ENCODE measurements around the gene GPSM1. TPM values are rescaled to one million over a fixed set of nuclear protein-coding genes. Genes with fewer than 3 reads are reported as not detected.

GPSM1 gene
- total and polyA plus RNA-seq, 5 experiments from 2014 or later: 0.50 to 11.6 (median 0.98) TPM

GRCh38 chr9:136310273-136311030 is 16.9 kb upstream of the GPSM1 start:
- DNase-seq: no peak

DNA sequence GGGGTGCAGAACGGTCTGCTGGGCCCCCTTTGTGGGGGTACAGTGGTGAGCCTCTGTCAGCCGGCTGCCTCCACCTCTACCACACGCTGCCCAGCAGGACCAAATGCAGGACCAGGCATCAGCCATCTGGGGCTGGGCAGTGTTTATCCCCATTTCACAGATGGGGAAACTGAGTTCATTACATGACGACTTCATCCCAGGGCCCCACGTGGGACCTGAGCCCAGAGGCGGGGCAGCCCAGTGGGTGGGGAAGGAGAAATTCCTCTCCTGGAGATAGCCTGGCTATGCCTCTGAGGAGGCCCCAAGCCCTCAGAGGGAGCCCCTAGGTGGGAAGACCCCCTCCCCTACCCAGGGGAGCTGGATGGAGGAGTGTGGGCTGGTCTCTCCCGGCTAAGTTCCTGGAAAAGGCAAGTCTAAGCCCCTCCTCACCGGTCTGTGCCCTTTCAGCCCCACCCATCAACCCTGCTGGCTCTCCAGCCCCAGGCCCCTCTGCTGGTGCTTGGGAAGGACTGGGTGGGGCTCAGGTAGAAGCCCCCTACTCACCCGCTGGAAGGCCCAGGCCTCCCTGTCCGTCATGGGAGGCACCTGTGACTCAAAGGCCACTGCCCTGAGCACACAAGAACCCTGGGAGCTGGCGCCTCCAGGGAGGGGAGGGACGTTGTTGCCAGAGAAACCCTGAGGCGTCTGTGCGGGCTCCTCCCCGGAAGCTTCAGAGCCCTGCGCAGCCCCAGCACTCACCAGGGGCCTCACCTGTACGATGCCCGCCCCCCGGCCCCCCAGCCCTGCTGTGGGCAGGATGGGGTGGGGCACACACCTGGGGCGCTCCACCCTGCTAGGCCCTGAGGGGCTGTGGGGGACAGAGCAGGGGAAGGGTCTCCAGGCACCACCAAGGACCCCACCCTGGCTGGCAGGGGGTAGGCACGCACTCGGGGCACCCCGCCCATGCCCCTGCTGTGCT is 16.0 kb upstream of the GPSM1 start:
- Mint-ChIP-seq H3K27ac (no peak overlapping the region), H3K36me3 (peaks cover 0 to 11% (median 0%) of the 10 kb centered on the region in 3 donors), H3K27me3 (peaks cover 0 to 2% (median 0%) of the 10 kb centered on the region in 5 donors), H3K4me3 (peak overlapping the region in 1 of 10 donors; percentile 21), H3K9me3 (peaks cover 0 to 11% (median 0%) of the 10 kb centered on the region in 9 donors), H3K4me1 (peaks cover 0 to 11% (median under 1%) of the 10 kb centered on the region in 4 donors)
- ATAC-seq (peak; percentile 43 to 50), DNase-seq (no peak)
- POLR2A ChIA-PET: no interaction called here

More at GRCh38 chr9:136310273-136311030, 16.9 kb upstream of the GPSM1 start:
- H3K27ac Mint-ChIP-seq: no peak overlapping the region
- no peak overlapping the region for H3K4me3 Mint-ChIP-seq
- H3K36me3 Mint-ChIP-seq: peaks cover 0 to 11% (median 0%) of the 10 kb centered on the region in 3 donors
- H3K27me3 Mint-ChIP-seq: peaks cover 0 to 4% (median 0%) of the 10 kb centered on the region in 5 donors
- H3K9me3 Mint-ChIP-seq: peaks cover 0 to 5% (median 0%) of the 10 kb centered on the region in 9 donors
- ATAC-seq: no peak
- POLR2A ChIA-PET: no interaction called here
- peaks cover 0 to 9% (median 3%) of the 10 kb centered on the region in 4 donors for H3K4me1 Mint-ChIP-seq

- Mint-ChIP-seq H3K36me3 (peaks cover 0 to 11% (median 0%) of the 10 kb centered on the region in 3 donors), H3K27ac (no peak overlapping the region), H3K27me3 (no peaks in the 10 kb centered on the region), H3K4me3 (no peak overlapping the region), H3K9me3 (peaks cover 0 to 14% (median 0%) of the 10 kb centered on the region in 9 donors), H3K4me1 (peaks cover 0 to 7% (median 1%) of the 10 kb centered on the region in 4 donors)
- DNase-seq (no peak), ATAC-seq (no peak)
- POLR2A ChIA-PET: no interaction called here
Measured at GRCh38 chr9:136312009-136312375, 15.3 kb upstream of the GPSM1 start.

DNA sequence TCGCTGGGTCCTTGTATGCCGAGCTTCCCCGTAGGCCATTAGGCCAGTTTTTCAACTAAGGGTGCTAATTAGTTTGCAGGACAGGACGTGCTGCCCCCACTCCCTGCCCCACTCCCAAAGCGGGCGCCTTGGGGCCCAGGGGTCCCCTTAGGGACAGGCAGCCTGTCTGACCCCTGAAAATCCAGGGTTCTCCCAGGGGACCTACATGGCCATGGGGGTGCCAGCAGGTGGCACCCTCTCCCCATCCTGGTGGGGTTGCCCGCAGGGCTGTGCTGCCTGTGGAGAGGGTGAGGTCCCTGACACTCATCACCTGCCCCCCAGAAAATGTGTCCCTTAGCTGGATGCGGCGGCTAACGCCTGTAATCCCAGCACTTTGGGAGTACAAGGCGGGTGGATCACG is 14.9 kb upstream of the GPSM1 start:
- no peak overlapping the region for H3K4me3 Mint-ChIP-seq
- H3K36me3 Mint-ChIP-seq: peaks cover 0 to 11% (median 0%) of the 10 kb centered on the region in 3 donors
- peaks cover 0 to 14% (median 0%) of the 10 kb centered on the region in 9 donors for H3K9me3 Mint-ChIP-seq
- H3K27me3 Mint-ChIP-seq: no peaks in the 10 kb centered on the region
- H3K27ac Mint-ChIP-seq: no peak overlapping the region
- DNase-seq (peak in 9 of 10 donors; percentile 23 to 47 (median 38)), ATAC-seq (peak; percentile 70 to 81)
- H3K4me1 Mint-ChIP-seq: peaks cover 0 to 9% (median 1%) of the 10 kb centered on the region in 4 donors
- POLR2A ChIA-PET: no interaction called here

DNA sequence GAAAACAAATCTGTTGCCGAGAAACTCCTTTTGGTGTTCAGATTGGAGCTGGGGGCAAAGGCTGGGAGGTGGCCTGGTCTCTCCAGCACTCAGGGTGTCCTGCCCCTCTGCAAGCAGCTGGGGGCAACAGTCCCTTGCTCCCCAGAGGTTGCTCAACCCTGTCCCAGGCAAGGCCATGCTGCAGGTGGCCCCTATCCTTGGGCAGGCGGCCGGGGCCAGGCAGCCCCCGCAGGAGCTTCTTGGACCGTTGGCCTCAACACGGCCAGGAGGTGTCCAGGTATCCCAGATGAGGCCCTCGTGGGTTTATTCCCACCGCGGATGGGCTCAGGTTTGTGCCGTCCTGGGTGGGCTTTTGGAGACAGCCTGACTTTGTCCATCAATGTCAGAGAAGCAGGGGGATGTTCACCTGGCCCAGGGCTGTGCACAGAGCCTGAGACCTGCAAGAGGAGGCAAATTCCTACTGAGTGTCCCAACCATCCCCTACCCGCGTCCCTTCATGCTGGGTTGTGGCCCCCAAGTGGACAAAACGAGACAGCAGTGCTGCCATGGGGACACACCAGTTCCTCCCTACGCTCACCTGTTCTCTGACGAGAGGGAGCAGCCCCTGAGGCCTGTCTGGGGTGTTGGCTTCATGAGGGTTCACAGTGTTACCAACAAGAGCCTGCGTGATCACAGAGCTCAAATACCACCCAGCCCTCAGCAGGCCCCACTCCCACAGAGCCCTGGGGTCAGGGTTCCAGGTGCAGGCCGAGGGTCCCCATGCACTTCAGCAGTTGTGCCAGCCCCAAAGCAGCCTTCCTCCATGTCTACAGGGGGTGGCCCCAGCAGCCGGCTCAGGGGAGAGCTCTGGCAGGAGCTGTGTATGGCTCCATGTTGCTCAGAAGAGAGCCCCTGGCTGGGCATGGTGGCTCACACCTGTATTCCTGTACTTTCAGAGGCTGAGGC is 14.0 kb upstream of the GPSM1 start:
- no peak for ATAC-seq
- POLR2A ChIA-PET: no interaction called here
- no peak overlapping the region for H3K27ac Mint-ChIP-seq
- H3K36me3 Mint-ChIP-seq: peaks cover 0 to 11% (median 0%) of the 10 kb centered on the region in 3 donors
- H3K9me3 Mint-ChIP-seq: peaks cover 0 to 14% (median 0%) of the 10 kb centered on the region in 9 donors
- no peaks in the 10 kb centered on the region for H3K27me3 Mint-ChIP-seq
- H3K4me1 Mint-ChIP-seq: peaks cover 0 to 11% (median 1%) of the 10 kb centered on the region in 4 donors
- no peak for DNase-seq
- H3K4me3 Mint-ChIP-seq: no peak overlapping the region

GRCh38 chr9:136314056-136314416 is 13.3 kb upstream of the GPSM1 start:
- DNase-seq (no peak), ATAC-seq (no peak)
- Mint-ChIP-seq H3K4me3 (no peak overlapping the region), H3K27me3 (no peaks in the 10 kb centered on the region), H3K9me3 (peaks cover 0 to 14% (median 0%) of the 10 kb centered on the region in 9 donors), H3K36me3 (peaks cover 0 to 11% (median 0%) of the 10 kb centered on the region in 3 donors), H3K27ac (no peak overlapping the region), H3K4me1 (peaks cover 0 to 11% (median 1%) of the 10 kb centered on the region in 4 donors)
- POLR2A ChIA-PET: no interaction called here

GRCh38 chr9:136314944-136315343 is 12.4 kb upstream of the GPSM1 start:
- POLR2A ChIA-PET: no interaction called here
- Mint-ChIP-seq H3K27me3 (no peaks in the 10 kb centered on the region), H3K4me3 (no peak overlapping the region), H3K27ac (peak overlapping the region in 1 of 10 donors; percentile 52), H3K36me3 (peaks cover 0 to 11% (median 0%) of the 10 kb centered on the region in 3 donors), H3K9me3 (peaks cover 0 to 14% (median 0%) of the 10 kb centered on the region in 9 donors), H3K4me1 (peaks cover 0 to 11% (median 1%) of the 10 kb centered on the region in 4 donors)
- DNase-seq (no peak), ATAC-seq (no peak)

GRCh38 chr9:136316271-136316751 is 11.0 kb upstream of the GPSM1 start:
- H3K27ac Mint-ChIP-seq: peak overlapping the region in 3 of 10 donors; percentile 73 to 95 (median 84)
- no peak for ATAC-seq
- peaks cover 0 to 11% (median 0%) of the 10 kb centered on the region in 3 donors for H3K36me3 Mint-ChIP-seq
- DNase-seq: peak in 2 of 10 donors; percentile 29 to 68
- H3K27me3 Mint-ChIP-seq: no peaks in the 10 kb centered on the region
- peaks cover 0 to 11% (median 1%) of the 10 kb centered on the region in 4 donors for H3K4me1 Mint-ChIP-seq
- H3K4me3 Mint-ChIP-seq: peak overlapping the region in 2 of 10 donors; percentile 59 to 82
- peaks cover 0 to 14% (median 0%) of the 10 kb centered on the region in 9 donors for H3K9me3 Mint-ChIP-seq
- POLR2A ChIA-PET: no interaction called here

GRCh38 chr9:136316896-136317676 is 10.3 kb upstream of the GPSM1 start:
- H3K27ac Mint-ChIP-seq: peak overlapping the region in 2 of 10 donors; percentile 73 to 84
- peak overlapping the region in 1 of 10 donors; percentile 82 for H3K4me3 Mint-ChIP-seq
- H3K27me3 Mint-ChIP-seq: no peaks in the 10 kb centered on the region
- ATAC-seq (no peak), DNase-seq (no peak)
- H3K36me3 Mint-ChIP-seq: peaks cover 0 to 11% (median 0%) of the 10 kb centered on the region in 3 donors
- H3K4me1 Mint-ChIP-seq: peaks cover 0 to 11% (median 2%) of the 10 kb centered on the region in 4 donors
- POLR2A ChIA-PET: no interaction called here
- peaks cover 0 to 14% (median 0%) of the 10 kb centered on the region in 9 donors for H3K9me3 Mint-ChIP-seq

- peaks cover 0 to 11% (median 0%) of the 10 kb centered on the region in 3 donors for H3K36me3 Mint-ChIP-seq
- H3K4me3 Mint-ChIP-seq: no peak overlapping the region
- ATAC-seq (no peak), DNase-seq (no peak)
- H3K9me3 Mint-ChIP-seq: peaks cover 0 to 14% (median 0%) of the 10 kb centered on the region in 9 donors
- peaks cover 0 to 11% (median 3%) of the 10 kb centered on the region in 4 donors for H3K4me1 Mint-ChIP-seq
- no peaks in the 10 kb centered on the region for H3K27me3 Mint-ChIP-seq
- H3K27ac Mint-ChIP-seq: peak overlapping the region in 1 of 10 donors; percentile 15
- POLR2A ChIA-PET: no interaction called here
Measured at GRCh38 chr9:136317695-136318094, 9.6 kb upstream of the GPSM1 start.

Data from naive thymus-derived CD8-positive, alpha-beta T cell (primary cell).